ENCODE results near the gene SLC15A1.

SLC15A1 gene

GRCh38 chr13:98768522-98768921 lies 16.1 kb upstream of the SLC15A1 start:
- no peak for DNase-seq (ENCODE audit: extremely low read depth, low read depth)
- TF ChIP-seq, protein P1, sequence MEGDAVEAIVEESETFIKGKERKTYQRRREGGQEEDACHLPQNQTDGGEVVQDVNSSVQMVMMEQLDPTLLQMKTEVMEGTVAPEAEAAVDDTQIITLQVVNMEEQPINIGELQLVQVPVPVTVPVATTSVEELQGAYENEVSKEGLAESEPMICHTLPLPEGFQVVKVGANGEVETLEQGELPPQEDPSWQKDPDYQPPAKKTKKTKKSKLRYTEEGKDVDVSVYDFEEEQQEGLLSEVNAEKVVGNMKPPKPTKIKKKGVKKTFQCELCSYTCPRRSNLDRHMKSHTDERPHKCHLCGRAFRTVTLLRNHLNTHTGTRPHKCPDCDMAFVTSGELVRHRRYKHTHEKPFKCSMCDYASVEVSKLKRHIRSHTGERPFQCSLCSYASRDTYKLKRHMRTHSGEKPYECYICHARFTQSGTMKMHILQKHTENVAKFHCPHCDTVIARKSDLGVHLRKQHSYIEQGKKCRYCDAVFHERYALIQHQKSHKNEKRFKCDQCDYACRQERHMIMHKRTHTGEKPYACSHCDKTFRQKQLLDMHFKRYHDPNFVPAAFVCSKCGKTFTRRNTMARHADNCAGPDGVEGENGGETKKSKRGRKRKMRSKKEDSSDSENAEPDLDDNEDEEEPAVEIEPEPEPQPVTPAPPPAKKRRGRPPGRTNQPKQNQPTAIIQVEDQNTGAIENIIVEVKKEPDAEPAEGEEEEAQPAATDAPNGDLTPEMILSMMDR (IDR thresholded peaks at IDR 0.05; ENCODE audit: low read depth, low read length, missing control alignments): no peak
- H3K4me3 ChIP-seq (replicated peaks; ENCODE audit: low read depth, low read length): no peak overlapping the region

DNA sequence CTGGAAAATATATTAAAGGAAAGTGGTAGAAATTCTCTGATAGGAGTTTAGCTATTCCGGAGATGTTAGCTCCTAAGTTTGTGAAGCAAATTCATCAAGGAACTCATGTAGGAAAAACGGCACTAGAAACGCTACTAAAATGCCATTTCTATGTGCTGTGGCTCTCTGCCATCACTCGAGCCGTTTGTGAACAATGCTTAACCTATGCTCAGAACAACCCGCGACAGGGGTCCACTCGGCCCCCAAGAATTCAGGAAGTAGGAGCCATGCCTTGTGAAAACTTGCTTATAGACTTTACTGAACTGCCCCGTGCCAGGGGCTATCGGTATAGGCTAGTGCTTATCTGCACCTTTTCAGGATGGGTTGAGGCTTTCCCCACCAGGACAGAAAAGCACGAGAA lies 14.2 kb upstream of the SLC15A1 start:
- no peak for DNase-seq (ENCODE audit: extremely low read depth, low read depth)
- no peak overlapping the region for H3K4me3 ChIP-seq (replicated peaks; ENCODE audit: low read depth, low read length)
- TF ChIP-seq, protein P1 (IDR thresholded peaks at IDR 0.05; ENCODE audit: low read depth, low read length, missing control alignments): no peak

- no peak for DNase-seq (ENCODE audit: extremely low read depth, low read depth)
- no peak overlapping the region for H3K4me3 ChIP-seq (replicated peaks; ENCODE audit: low read depth, low read length)
- TF ChIP-seq, protein P1 (IDR thresholded peaks at IDR 0.05; ENCODE audit: low read depth, low read length, missing control alignments): no peak
These were observed 13.6 kb upstream of the SLC15A1 start for GRCh38 chr13:98765996-98766519.

DNA sequence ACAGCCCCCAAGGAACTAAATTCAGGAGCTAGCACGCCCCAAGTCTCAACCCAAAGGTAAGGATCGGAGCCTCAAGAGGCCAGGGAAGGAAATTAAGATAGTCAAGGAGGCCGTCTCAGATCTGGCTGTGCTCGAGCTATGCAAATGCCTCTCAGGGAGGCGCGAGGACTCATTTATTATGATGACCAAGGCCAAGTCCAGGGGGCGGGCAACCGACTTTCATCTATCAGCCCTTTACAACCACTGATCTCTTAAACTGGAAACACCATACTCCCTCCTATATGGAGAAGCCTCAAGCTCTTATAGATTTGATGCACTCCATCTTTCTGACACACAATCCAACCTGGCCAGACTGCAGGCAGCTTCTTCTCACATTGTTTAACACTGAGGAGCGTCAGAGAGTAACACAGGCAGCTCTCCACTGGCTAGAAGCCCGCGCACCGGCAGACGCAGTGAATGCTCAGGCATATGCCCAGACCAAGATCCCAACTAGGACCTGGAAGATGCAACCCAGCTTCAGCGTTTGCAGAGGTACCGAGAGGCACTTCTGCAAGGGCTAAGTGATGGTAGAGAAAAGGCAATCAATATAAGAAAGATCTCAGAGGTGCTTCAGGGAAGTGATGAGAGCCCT lies 9.6 kb upstream of the SLC15A1 start:
- DNase-seq (ENCODE audit: extremely low read depth, low read depth): no peak
- H3K4me3 ChIP-seq (replicated peaks; ENCODE audit: low read depth, low read length): no peak overlapping the region
- TF ChIP-seq, protein P1 (IDR thresholded peaks at IDR 0.05; ENCODE audit: low read depth, low read length, missing control alignments): no peak

GRCh38 chr13:98761126-98761985 lies 8.9 kb upstream of the SLC15A1 start:
- TF ChIP-seq, protein P1 (IDR thresholded peaks at IDR 0.05; ENCODE audit: low read depth, low read length, missing control alignments): no peak
- DNase-seq (ENCODE audit: extremely low read depth, low read depth): no peak
- H3K4me3 ChIP-seq (replicated peaks; ENCODE audit: low read depth, low read length): no peak overlapping the region

DNA sequence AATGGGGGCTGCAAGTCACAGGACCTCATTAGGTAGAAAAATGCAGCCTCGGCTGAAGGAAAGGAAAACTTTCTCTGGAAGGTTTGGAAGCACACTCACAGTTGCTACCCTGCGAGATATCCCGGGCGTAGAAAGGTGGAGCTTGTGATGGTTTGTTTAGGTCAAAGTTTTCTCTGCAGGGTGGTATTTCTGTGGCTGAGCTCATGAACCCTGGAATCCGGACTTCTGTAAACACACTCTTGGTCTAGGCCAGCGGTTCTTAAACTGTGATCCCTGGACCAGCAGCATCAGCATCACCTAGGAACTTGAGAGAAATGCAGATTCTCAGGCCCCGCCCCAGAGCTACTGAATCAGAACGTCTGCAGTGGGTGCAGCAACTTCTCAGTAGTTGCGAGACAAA lies 3.3 kb upstream of the SLC15A1 start:
- TF ChIP-seq, protein P1 (IDR thresholded peaks at IDR 0.05; ENCODE audit: low read depth, low read length, missing control alignments): no peak
- DNase-seq (ENCODE audit: extremely low read depth, low read depth): no peak
- no peak overlapping the region for H3K4me3 ChIP-seq (replicated peaks; ENCODE audit: low read depth, low read length)

All from HFF-Myc (cell line).